Heart left ventricle (tissue), 13 donors: Measurements from ENCODE around the gene CNTN5.

ENCODE experiments used
- POLR2A ChIP-seq, 2 donors: fragments of 450-650 bp; IDR thresholded peaks; one replicate each; pipeline ENCODE4 v1.6.1; 2017; ENCODE audit warnings: antibody characterized with exemption in 2 of 2, mild to moderate bottlenecking in 2 of 2, moderate library complexity in 2 of 2
- TF ChIP-seq, protein P1 (sequence below), 12 donors: fragments of 200-600 bp; sonication (generic) in 4 of 12; IDR thresholded peaks; one replicate each; pipeline versions ENCODE4 v1.5.0 to v1.8.0; 2018 to 2022; ENCODE audit warnings: antibody characterized with exemption in 12 of 12, mild to moderate bottlenecking in 5 of 12
- donor health status: ischemic (EF 13 %, LVEDD 7.1; RV severe dilation, severe dysfunction).
- donor health status: DM: no; HTN: yes; CAD: no.
- donor health status: DM: no; HTN: no; CAD: no.
- donor health status: ischemic (EF 25% LVEDD 6.9; RV normal size, moderate dysfunction).
- donor health status: ischemic (EF 25% LVEDD 5.7; RV mildly dilated, moderate dysfunction).
- donor health status: ischemic (EF 35%, LVEDD 5.7; RV mildly dilated, moderate dysfunction).
- donor health status: nonischemic (EF 11% LVEDD 7.7; RV severe dilation, severe dysfunction).
- donor health status: DM: yes; HTN: yes; CAD: no.
- donor health status: PGD.
- donor health status: ischemic (EF 29% LVEDD 5.4; RV normal size, mild dysfunction).
- donor health status: nonischemic (EF 23%, LVEDD 6.1; RV moderate dilation, normal function).

DNA sequence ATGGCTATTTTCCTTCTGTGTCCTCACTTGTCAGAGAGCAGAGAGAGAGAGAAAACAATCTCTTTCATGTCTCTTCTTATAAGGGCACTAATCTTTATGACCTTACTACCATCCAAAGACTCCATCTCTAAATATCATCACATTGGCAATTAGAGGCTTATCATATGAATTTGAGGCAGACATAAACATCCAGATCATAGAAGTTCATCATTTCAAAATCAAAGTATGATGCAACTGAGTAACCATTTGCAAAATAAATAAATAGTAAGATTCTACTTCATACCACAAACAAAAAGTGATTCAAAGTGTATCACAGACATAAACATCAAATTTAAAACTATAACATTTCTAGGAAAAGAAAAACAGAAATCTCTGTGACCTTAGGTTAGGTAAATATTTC lies 1161.6 kb downstream of the CNTN5 start:
- TF ChIP-seq, protein P1, sequence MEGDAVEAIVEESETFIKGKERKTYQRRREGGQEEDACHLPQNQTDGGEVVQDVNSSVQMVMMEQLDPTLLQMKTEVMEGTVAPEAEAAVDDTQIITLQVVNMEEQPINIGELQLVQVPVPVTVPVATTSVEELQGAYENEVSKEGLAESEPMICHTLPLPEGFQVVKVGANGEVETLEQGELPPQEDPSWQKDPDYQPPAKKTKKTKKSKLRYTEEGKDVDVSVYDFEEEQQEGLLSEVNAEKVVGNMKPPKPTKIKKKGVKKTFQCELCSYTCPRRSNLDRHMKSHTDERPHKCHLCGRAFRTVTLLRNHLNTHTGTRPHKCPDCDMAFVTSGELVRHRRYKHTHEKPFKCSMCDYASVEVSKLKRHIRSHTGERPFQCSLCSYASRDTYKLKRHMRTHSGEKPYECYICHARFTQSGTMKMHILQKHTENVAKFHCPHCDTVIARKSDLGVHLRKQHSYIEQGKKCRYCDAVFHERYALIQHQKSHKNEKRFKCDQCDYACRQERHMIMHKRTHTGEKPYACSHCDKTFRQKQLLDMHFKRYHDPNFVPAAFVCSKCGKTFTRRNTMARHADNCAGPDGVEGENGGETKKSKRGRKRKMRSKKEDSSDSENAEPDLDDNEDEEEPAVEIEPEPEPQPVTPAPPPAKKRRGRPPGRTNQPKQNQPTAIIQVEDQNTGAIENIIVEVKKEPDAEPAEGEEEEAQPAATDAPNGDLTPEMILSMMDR (IDR thresholded peaks at IDR 0.05) = no peak
- TF ChIP-seq POLR2A (IDR thresholded peaks at IDR 0.05) = no peak
